GM19463 (cell line): ENCODE measurements around the gene TAS2R38.
"Not testable (repeated sequence)": the region's sequence is repeated elsewhere in the genome, so short reads cannot be mapped to it uniquely, and the experiment has no call there.

Experiments
- ATAC-seq: cut with Tn5 transposase; IDR thresholded peaks from one replicate; pipeline ENCODE4 v1.9.1; 2021; ENCODE audit warnings: mild to moderate bottlenecking, moderate library complexity; ENCODE audit not compliant: unreplicated experiment

Gene TAS2R38

DNA sequence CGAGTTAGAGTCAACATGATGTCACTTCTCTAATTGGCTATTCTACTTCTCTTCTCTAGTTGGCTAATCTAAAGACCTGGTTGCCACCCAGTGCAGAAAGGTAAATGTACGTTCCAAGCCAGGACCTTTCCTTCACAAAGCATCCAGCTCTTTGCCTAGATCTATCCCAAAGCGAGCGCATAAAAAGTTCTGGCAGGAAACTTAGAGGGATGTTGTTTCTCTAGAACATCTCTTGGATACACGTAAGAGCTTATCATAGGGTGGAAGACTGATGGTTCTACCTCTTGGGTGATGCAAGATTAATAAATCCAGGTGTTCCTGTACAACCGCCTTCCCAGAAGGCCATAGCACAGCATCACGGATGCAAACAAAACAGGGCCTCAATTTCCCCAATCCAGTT lies at the start of gene TAS2R38:
Gene TAS2R38, minus strand, starts transcription at position 101 of the 400 bp plus-strand sequence. Its CDS starts 84 bp downstream, at position 17.
- ATAC-seq, result no peak

- ATAC-seq, result no peak
These were observed 44.6 kb upstream of the TAS2R38 start for GRCh38 chr7:142018154-142018553.

GRCh38 chr7:142017451-142017850 lies 43.9 kb upstream of the TAS2R38 start:
- no peak for ATAC-seq

GRCh38 chr7:142012825-142013511 lies 39.4 kb upstream of the TAS2R38 start:
- no peak for ATAC-seq

DNA sequence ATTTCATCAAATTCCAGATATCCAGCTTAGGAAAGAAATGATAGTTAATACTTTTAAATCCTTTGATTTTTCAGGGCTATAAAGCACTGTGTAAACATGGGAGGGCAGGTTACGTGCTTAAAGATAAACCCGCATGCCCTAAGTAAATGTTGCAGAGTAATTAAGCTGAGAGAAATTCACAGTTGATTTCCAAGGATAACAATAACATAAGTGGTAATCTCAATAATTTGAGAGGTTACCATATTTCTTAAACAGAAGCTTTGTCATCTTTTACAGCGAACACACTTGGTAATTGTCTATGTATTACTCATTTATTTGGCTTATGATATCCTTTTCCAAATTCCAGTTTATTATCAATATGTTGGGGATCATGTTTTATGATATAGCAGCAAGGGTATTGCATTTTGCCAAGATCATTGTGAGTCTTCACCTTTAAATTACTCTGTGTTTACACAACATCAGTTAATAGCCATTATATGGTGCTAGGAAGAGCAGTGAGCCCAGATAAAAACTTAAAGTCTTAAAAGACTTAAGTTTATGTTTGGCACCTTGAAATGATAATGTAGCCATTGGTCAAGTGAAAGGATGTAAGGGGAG lies 37.5 kb upstream of the TAS2R38 start:
- no peak for ATAC-seq

GRCh38 chr7:142009187-142009586 lies 35.6 kb upstream of the TAS2R38 start:
- ATAC-seq, result no peak

- ATAC-seq, result no peak
These were observed 33.0 kb upstream of the TAS2R38 start for GRCh38 chr7:142006577-142006976.

DNA sequence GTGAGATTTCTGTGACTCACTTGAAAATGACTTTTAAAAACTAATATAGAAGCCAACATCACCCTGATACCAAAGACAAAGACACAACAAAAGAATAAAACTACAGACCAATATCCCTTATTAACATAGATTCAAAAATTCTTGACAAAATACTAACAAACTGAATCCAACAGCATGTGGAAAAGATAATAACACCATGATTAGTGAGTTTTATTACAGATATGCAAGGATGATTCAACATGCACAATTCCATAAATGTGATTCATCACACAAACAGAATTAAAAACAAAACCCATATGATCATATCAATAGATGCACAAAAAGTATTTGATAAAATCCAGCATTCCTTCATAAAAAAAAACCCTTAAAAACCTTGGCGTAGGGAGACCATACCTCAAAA lies 28.6 kb upstream of the TAS2R38 start:
- ATAC-seq, result no peak

DNA sequence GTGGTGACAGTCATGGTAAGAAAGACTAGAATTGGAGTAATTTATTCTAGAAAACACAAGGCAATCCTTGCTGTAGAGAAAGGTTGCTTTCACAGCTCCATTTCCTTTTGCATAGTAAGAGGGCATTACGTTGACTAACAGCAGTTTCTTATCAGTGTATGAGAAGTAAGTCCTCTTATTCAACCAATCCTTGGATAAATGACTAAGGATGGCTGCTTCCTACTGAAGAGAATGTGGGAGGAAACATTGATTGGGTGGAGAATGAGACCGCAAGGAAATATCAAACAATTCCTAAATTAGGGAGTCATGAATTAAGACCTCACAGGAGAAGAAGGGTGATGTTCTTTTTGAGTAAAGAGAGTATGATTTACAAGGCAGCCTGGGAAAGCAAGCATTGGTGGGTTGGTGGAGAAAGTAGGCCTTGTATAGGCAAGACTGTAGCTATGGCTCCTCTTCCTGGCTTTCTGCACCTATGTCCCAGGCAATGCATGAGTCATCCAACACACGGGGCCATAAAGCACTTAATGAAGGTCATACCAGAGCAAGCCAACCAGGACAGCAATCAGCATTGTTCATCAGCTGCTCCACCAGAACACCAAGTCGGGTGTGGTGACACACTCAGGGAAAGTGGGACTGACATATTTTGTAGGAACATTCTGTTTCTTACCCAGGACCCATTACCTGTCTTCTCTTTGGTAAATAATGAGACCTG lies 27.7 kb upstream of the TAS2R38 start:
- ATAC-seq, result no peak

DNA sequence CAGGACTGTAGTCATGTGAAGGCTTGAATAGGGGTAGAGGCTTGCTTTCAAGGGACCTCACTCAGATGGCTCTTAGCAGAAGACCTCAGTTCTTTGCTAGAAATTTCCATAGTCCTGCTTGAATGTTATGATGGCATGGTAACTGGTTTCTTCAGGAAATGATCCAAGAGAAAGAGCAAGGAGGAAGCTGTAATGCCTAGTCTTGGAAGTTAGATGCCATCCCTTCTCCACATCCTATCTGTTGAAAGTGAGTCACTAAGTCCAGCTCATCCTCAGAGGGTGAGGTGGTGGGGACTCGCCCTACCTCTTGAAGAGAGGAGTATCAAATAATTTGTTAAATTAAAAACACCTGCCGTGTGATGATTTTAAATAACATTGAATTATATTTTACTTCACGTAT lies 26.7 kb upstream of the TAS2R38 start:
- ATAC-seq, result no peak

DNA sequence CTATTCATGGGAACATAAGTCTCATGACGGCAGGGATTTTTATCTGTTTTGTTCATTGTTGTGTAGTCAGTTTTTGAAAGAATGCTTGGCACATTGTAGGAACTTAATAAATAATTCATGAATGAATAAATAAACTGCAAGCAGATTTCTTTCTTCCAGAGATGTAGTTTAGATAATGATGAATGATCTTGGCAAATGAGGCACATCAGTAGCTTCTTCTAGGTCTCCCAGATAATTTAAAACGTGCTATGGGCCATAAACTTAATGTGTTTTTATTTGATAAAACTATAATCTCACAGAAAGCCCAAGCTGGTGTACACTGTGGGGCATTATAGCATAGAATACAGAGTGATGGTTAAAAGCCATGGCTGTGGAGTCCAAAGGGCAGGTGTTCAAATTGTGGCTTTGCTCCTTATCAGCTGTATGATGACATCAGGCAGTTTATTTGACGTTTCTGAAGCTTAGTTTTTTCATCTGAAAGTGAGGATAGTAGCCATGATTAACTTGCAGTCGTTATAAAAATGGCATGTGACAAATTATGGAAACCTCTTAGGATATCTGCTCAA lies 25.6 kb upstream of the TAS2R38 start:
- no peak for ATAC-seq

- no peak for ATAC-seq
These were observed 19.8 kb upstream of the TAS2R38 start for GRCh38 chr7:141993354-141993753.

- ATAC-seq, result no peak
These were observed 19.1 kb upstream of the TAS2R38 start for GRCh38 chr7:141992688-141993087.

DNA sequence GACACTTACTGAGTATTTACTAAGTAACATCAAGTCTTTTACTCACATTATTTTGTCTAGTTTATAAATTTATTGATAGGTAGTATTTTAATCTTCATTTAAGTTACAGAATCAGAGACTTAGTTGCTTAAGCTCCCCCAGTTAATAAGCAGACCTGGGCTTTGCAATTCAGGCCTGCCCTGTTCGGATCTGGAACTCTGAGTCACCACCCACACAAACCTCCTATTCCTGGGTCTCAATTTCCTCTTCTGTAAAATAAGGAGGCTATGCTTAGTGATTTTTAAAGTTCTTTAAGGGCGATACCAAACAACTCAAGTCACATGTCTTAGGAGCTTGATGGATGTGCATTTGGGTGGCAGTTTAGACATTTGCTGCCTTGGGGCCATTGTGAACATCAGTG lies 18.6 kb upstream of the TAS2R38 start:
- ATAC-seq, result no peak

DNA sequence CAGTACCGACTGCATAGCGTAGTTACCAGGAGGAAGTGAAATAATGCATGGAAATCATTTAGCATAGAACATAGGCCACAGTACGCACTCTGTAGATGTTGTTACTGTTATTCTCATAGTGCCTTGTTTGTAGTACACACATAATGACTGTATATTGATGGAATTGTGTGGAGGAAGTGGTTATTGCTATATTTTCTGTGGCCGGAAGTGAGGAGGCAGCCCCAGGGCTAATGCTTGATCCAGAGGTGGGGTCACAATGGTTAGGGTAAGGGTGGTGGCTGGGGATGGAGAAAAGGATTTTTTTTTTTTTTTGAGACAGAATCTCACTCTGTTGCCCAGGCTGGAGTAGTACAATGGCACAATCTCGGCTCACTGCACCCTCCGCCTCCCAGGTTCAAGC lies 17.6 kb upstream of the TAS2R38 start:
- ATAC-seq, result no peak

DNA sequence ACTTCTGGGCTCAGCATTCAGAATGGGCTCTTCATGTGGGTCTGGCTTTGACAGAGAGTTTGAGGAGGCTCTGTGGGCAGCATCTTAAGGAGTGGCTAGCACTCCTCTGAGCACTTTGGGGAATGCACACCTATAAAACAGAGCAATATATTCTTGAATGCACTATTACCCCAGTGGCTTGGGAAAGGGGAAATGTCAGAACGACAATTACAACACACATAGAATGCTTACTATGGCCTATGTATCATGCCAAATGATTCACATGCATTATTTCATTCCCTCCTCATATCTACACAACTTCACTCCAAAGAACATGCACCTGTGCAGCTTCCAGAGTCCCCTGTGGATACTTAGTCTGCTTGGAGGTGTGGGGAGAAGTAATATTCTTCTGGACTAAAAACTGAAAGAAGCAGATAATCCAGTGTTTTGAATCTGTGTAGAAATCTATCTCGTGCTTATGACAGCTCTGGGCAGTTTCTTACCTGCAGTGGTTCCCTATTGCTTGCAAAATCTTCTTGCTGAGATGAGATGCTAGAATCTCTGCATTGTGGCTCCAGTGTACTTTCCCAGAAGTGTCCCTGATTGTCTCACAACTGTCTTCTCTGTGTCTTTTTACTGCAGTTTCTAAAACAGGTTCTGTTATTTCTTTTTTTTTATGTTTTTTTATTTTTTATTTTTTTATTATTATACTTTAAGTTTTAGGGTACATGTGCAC lies 16.6 kb upstream of the TAS2R38 start:
- no peak for ATAC-seq

- not testable (repeated sequence) for ATAC-seq
These were observed 14.2 kb upstream of the TAS2R38 start for GRCh38 chr7:141987803-141988202.

DNA sequence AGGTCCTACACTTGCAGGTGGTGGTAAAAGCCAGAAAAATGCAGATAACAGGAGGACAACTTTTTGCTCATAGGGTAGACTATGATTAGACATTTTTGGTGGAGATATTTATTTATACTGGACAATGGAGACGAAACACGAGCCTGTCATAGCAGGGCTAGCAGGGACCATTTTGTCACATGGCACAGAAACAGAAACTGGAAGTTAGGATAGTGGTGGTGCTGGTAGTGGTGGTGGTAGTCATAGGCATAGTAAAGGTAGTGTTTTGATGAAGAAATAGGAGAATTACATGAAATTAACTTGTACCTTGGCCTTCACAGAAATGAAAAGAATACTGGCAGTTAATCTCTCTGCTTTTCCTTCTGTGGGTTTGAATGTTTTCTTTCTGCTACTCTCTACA lies 13.3 kb upstream of the TAS2R38 start:
- ATAC-seq, result no peak

DNA sequence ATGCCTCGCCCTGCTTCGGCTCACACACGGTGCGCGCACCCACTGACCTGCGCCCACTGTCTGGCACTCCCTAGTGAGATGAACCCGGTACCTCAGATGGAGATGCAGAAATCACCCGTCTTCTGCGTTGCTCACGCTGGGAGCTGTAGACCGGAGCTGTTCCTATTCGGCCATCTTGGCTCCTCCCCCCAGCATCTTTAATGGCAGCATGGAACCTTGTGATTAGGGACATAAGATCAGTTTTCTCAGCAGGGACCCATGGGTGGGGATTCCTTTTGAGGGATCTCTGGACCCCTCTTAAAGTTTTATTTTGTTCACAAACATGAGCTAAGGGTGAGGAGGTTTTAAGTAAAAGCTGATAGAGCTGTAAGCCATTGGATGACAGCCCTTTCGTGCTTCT lies 12.4 kb upstream of the TAS2R38 start:
- not testable (repeated sequence) for ATAC-seq

DNA sequence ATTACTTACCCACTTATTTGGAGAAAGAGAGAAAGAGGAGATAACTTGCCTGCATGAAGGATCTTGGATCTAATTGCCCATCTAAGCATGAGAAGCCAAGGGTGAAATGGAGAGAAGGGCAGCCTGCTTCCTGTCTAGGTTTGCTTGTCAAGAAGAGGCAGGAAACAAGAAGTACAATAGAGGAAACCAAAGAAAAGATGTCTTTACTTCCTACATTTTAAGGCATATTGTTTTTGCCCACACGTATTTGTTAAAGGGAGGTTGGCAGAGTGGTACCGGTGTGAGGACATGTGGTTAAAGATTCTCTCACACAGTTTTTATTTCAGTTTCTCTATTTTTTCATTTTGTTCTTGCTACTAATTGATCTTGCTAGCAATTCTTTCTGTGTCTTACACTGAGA lies 6.0 kb upstream of the TAS2R38 start:
- ATAC-seq, result no peak

DNA sequence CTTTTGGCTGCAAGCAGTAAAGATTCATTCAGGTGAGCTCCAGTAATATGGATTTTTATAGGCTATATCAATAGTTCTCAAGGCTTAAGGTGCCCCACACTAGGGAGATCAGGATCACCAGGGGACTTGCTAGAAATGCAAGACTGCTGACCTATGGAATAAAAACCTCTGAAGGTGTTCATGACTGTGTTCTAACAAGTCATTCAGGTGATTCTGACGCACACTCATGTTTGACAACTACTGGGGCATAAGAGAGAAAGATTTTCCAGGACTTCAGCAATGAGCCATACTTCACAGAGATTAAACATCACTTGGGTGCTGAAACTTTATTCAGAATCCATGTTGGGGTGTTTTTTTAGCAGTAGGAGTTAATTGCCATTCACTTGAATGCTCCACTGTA lies 4.8 kb upstream of the TAS2R38 start:
- ATAC-seq, result no peak
